ENCODE results near the gene ACVRL1. TPM values are rescaled to one million over a fixed set of nuclear protein-coding genes. Genes with fewer than 3 reads are reported as not detected.
A peak's percentile ranks its signal among the peaks of the same experiment; 100 is the strongest.

Gene ACVRL1
- total RNA-seq, 1 donor from 2014 or later: not detected

DNA sequence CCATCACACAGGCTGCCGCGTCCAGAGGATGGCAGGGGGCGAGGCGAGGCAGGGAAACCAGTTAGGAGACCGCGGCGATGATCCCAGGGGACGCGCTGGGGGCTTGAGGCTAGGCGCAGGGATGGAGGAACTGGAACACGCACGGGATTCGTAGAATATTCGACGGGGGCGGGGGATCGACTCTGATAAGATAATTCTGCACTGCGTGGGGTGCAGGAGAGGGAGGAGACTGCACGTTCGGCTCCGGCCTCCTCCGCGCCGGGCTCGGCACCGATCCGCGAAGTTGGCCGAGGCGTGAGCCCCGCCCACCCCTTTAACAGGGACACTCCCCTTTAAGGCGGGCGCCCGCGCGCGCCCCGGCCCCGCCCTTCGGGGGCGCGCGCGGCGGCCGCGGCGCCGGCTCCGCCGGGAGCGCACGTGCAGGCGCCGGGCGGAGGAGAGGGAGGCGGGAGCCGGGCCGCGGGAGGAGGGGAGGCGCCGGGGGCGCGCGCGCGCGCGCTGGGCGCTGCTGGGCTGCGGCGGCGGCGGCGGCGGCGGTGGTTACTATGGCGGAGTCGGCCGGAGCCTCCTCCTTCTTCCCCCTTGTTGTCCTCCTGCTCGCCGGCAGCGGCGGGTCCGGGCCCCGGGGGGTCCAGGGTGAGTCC, 44.0 kb downstream of the ACVRL1 start, which contains the start of gene ACVR1B:
Gene ACVR1B (plus strand): TSS at position 501 of the 644 bp plus-strand sequence. CDS start 45 bp downstream, at position 546.
- peak within 1 kb of the TSS; percentile 80 for H3K4me3 Mint-ChIP-seq (ENCODE audit: low read depth)
- H3K27me3 Mint-ChIP-seq (ENCODE audit: low read depth): peaks cover 73% of the 10 kb centered on the region
- no peaks in the 10 kb centered on the region for H3K9me3 Mint-ChIP-seq
- DNase-seq (ENCODE audit: low spot score): peak; percentile 78
- no peaks in the 10 kb centered on the region for H3K36me3 Mint-ChIP-seq (ENCODE audit: low read depth)
- H3K4me1 Mint-ChIP-seq (ENCODE audit: low read depth): peaks cover 6% of the 10 kb centered on the region
- intact Hi-C loops (cut with micrococcal nuclease): loop anchor here (1.0 to 2.0 kb wide), 2 partner anchors 20 to 29 kb away; no protein-coding TSS in a partner anchor
- H3K27ac Mint-ChIP-seq: no peak within 1 kb of the TSS

DNA sequence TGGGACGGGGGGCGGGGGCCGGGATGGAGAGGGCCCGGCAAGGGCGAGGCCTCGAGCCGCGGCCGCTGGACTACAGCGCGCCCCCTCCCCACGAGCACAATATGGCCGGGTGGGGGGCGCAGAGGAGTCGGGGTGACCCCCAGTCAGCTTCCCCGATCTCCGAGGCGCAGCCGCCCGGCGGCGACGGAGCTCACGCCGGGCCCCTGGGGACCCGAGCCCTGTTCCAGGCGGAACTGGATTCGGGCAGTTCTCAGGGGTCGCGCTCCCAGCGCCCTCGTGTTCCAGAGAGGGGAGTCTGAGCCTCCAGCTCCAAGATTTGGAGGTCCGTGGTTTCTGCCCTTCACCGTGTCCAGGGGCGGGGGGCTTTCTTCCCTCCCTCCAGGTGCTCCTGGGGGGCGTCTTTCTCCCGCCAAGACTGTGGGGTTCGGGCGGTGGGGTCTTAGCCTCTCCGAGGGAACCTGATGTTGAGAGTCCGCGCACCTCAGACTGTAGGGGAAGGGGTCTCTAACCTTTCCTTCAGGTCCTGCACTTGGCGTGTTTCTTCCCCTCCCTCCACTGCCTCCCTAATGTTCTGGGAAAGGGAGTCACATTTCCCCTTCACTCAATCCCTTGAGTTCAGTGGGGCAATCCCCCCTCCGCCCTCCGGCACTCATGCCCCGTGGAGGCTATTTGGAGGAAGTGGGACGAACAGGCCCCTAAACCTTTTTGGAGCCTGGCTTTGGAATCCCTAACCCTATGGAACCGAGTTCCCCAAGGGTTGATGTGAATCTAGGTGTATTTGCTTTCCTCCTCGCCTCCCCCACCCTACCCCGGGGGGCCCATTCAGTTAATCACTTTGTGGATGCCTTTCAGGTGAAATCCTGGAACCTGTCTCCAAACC, 44.8 kb downstream of the ACVRL1 start:
- no peak for DNase-seq (ENCODE audit: low spot score)

DNA sequence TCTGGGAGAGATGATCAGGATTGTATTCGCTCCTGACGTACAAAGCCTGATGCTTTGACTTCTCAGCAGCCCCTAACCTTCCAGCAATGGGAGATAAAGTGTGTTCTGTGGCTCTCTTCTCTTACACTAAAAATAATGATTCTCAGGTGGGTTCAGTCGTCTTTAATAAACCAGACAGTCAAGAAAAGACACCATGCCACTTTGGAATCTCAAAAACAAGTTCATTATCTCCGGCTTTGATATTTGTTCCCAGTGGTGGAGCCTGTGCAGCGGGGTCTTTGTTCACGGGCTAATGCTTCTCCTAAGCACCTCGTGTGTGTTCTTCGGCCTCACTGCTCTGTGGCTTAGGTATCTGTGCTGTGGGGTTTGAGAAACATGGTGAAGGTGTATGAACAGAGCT, 45.8 kb downstream of the ACVRL1 start:
- Mint-ChIP-seq H3K9me3 (no peaks in the 10 kb centered on the region), H3K4me1 (ENCODE audit: low read depth) (peaks cover 6% of the 10 kb centered on the region), H3K36me3 (ENCODE audit: low read depth) (no peaks in the 10 kb centered on the region), H3K4me3 (ENCODE audit: low read depth) (peak overlapping the region; percentile 1), H3K27ac (no peak overlapping the region), H3K27me3 (ENCODE audit: low read depth) (peaks cover 60% of the 10 kb centered on the region)
- intact Hi-C loops (cut with micrococcal nuclease): no loop called here
- no peak for DNase-seq (ENCODE audit: low spot score)

More for the DNA sequence above, 44.8 kb downstream of the ACVRL1 start:
- H3K36me3 Mint-ChIP-seq (ENCODE audit: low read depth): no peaks in the 10 kb centered on the region
- no peaks in the 10 kb centered on the region for H3K9me3 Mint-ChIP-seq
- H3K27me3 Mint-ChIP-seq (ENCODE audit: low read depth): peaks cover 69% of the 10 kb centered on the region
- H3K27ac Mint-ChIP-seq: no peak overlapping the region
- intact Hi-C loops (cut with micrococcal nuclease): loop anchor here (1.0 to 2.0 kb wide), 2 partner anchors 19 to 29 kb away; no protein-coding TSS in a partner anchor
- H3K4me1 Mint-ChIP-seq (ENCODE audit: low read depth): peaks cover 6% of the 10 kb centered on the region
- H3K4me3 Mint-ChIP-seq (ENCODE audit: low read depth): peak overlapping the region; percentile 60

DNA sequence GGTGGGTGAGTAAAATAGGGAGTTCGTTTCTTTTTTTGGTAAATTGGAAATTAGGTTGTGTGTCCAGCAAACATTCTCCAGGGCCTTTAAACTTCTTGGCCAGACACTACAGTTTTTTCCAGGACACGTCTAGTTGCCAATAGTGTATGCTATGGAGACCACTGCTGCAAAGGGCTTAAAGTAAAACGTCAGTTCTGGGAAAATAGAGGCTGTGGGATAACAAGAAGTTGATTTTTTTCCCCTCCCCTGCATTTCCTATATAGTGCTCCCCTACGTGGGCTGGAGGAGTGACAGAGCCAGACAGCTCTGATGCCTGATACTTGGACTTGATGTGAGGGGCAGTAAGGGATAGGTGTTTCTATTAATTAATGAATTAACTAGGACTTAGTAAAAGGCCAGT, 46.6 kb downstream of the ACVRL1 start:
- H3K27ac Mint-ChIP-seq: no peak overlapping the region
- no peak overlapping the region for H3K4me3 Mint-ChIP-seq (ENCODE audit: low read depth)
- no peak for DNase-seq (ENCODE audit: low spot score)

DNA sequence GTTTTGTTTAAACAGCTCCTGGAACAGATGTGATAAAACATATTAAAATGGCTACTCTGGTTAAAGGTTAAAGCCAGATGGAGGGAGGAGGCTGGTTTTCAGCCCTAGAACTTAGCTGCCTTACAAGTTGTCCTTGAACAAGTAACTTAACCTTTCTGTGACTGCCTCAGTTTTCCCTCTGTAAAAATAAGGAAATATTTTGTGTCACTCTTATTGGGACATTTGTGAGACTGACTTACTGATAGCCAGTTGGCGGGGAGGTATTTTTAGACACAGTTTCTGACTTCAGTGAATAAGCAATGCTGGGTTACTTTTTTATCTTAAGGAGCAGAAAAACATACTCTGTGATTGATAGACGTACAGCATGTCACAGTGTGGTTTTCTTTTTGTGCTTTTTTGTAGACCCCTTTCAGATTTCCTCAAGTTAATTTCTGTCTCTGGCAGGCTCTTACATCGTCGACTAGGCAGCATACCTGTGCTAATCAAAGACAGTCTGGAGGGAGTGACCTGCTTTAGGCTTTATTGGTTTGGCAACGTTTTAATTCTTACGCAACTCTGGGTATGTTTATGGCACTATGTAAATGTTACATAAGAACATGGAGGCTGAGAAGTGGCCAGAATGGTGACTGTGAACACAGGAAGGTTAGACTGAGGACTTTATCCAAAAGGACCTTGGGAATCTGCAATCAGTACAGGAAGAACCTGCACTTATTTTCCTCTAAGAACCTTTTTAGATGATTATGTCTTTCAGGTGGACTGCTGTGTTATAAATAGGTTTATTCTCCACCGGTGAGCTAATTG, 47.5 kb downstream of the ACVRL1 start:
- H3K9me3 Mint-ChIP-seq: no peaks in the 10 kb centered on the region
- peaks cover 6% of the 10 kb centered on the region for H3K4me1 Mint-ChIP-seq (ENCODE audit: low read depth)
- DNase-seq (ENCODE audit: low spot score): no peak
- no peak overlapping the region for H3K4me3 Mint-ChIP-seq (ENCODE audit: low read depth)
- no peaks in the 10 kb centered on the region for H3K36me3 Mint-ChIP-seq (ENCODE audit: low read depth)
- peaks cover 56% of the 10 kb centered on the region for H3K27me3 Mint-ChIP-seq (ENCODE audit: low read depth)
- intact Hi-C loops (cut with micrococcal nuclease): no loop called here
- no peak overlapping the region for H3K27ac Mint-ChIP-seq

More for the DNA sequence above, 46.6 kb downstream of the ACVRL1 start:
- H3K27me3 Mint-ChIP-seq (ENCODE audit: low read depth): peaks cover 56% of the 10 kb centered on the region
- peaks cover 6% of the 10 kb centered on the region for H3K4me1 Mint-ChIP-seq (ENCODE audit: low read depth)
- no peaks in the 10 kb centered on the region for H3K9me3 Mint-ChIP-seq
- H3K36me3 Mint-ChIP-seq (ENCODE audit: low read depth): no peaks in the 10 kb centered on the region
- intact Hi-C loops (cut with micrococcal nuclease): no loop called here

DNA sequence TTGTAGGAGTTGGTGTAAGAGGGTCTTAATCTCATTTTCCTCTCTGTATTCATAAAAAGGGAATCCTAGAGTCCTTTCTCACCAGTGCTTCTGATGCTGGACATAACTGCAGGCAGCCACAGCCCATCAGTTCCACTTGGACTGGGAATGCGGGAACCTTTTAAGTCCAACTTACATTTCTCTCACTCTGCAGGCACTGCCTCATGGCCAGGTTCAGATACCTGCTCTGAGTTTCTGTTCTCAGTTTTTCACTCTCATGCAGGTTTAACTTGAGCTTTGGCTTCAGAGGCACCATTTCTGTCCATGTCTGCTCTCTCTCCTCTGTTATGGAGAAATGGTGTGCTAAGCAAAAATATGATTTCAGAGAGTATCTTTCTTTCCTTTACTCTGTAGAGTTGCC, 48.4 kb downstream of the ACVRL1 start:
- H3K4me3 Mint-ChIP-seq (ENCODE audit: low read depth): no peak overlapping the region
- H3K27ac Mint-ChIP-seq: no peak overlapping the region
- intact Hi-C loops (cut with micrococcal nuclease): no loop called here
- H3K4me1 Mint-ChIP-seq (ENCODE audit: low read depth): peaks cover 6% of the 10 kb centered on the region
- no peaks in the 10 kb centered on the region for H3K36me3 Mint-ChIP-seq (ENCODE audit: low read depth)
- DNase-seq (ENCODE audit: low spot score): no peak
- H3K27me3 Mint-ChIP-seq (ENCODE audit: low read depth): peaks cover 54% of the 10 kb centered on the region
- no peaks in the 10 kb centered on the region for H3K9me3 Mint-ChIP-seq

DNA sequence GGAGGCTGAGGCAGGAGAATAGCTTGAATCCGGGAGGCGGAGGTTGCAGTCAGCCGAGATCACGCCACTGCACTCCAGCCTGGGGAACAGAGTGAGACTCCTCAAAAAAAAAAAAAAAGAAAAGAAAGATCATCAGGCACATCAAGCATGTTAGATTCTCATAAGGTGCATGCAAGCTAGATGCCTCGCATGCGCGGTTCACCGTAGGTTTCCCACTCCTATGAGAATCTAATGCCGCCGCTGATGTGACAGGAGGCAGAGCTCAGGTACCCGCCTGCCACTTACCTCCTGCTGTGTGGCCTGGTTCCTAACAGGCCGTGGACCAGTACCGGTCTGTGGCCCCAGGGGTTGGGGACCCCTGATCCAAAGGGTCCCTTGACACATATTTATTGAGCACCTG, 51.2 kb downstream of the ACVRL1 start:
- intact Hi-C loops (cut with micrococcal nuclease): no loop called here
- H3K27me3 Mint-ChIP-seq (ENCODE audit: low read depth): peaks cover 52% of the 10 kb centered on the region
- DNase-seq (ENCODE audit: low spot score): no peak
- H3K4me1 Mint-ChIP-seq (ENCODE audit: low read depth): peaks cover 2% of the 10 kb centered on the region
- H3K27ac Mint-ChIP-seq: no peak overlapping the region
- H3K4me3 Mint-ChIP-seq (ENCODE audit: low read depth): no peak overlapping the region
- no peaks in the 10 kb centered on the region for H3K36me3 Mint-ChIP-seq (ENCODE audit: low read depth)
- H3K9me3 Mint-ChIP-seq: no peaks in the 10 kb centered on the region

DNA sequence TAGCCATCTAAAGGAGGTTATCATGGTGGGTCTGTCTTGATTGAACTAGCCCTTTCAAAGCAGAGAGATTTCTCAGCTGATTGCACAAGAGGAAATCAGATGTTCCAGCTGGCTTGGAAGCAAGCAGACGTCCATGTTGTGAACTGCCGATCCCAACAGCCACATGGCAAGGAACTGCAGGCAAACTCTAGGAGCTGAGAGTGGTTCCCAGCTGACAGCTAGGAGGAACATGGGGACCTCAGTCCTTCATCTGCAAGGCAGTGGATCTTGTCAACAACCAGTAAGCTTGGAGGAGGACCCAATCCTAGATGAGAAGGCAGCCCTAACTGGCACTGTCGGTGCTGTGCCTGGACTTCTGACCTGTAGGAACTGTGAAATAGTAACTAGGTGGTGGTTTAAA, 51.9 kb downstream of the ACVRL1 start:
- Mint-ChIP-seq H3K27ac (no peak overlapping the region), H3K36me3 (ENCODE audit: low read depth) (no peaks in the 10 kb centered on the region), H3K9me3 (no peaks in the 10 kb centered on the region), H3K4me3 (ENCODE audit: low read depth) (no peak overlapping the region), H3K4me1 (ENCODE audit: low read depth) (peaks cover 1% of the 10 kb centered on the region), H3K27me3 (ENCODE audit: low read depth) (peaks cover 50% of the 10 kb centered on the region)
- DNase-seq (ENCODE audit: low spot score): no peak
- intact Hi-C loops (cut with micrococcal nuclease): no loop called here

DNA sequence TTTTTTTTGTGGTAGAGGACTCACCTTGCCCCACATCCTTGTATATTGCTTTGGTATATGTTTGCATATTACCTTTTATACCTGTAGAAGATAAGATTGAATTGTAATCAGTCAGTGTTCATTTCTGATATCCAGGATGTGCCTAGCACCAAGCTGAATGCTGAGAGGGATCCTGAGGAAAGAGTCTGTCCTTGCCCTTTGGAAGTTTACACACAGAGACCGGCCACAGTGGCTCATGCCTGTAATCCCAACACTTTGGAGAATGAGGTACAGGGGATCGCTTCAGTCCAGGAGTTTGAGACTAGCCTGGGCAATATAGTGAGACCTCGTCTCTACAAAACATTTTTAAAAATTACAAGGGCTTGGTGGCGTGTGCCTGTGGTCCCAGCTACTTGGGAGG, 52.6 kb downstream of the ACVRL1 start:
- intact Hi-C loops (cut with micrococcal nuclease): no loop called here
- Mint-ChIP-seq H3K36me3 (ENCODE audit: low read depth) (no peaks in the 10 kb centered on the region), H3K4me1 (ENCODE audit: low read depth) (no peaks in the 10 kb centered on the region), H3K4me3 (ENCODE audit: low read depth) (no peak overlapping the region), H3K27ac (no peak overlapping the region), H3K9me3 (no peaks in the 10 kb centered on the region), H3K27me3 (ENCODE audit: low read depth) (peaks cover 51% of the 10 kb centered on the region)
- no peak for DNase-seq (ENCODE audit: low spot score)

DNA sequence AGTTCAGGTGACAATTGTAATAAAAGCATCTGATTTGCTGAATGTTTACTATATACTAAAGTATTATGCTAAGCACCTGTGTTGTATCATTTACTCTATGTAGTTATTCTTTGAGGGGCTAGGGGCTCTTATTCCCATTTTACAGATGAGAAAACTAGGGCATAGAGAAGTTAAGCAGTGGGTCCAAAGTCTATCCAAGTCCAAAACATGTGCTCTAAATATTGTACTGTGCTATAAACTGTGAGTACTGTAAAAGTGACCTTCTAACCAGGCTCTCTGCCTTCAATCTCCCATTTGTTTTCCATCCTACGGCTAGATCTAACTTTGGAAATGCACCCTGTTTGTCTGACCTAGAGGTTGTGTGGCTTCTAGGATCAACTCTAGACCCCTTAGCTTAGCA, 53.2 kb downstream of the ACVRL1 start:
- no peak overlapping the region for H3K4me3 Mint-ChIP-seq (ENCODE audit: low read depth)
- peaks cover 52% of the 10 kb centered on the region for H3K27me3 Mint-ChIP-seq (ENCODE audit: low read depth)
- H3K36me3 Mint-ChIP-seq (ENCODE audit: low read depth): no peaks in the 10 kb centered on the region
- H3K4me1 Mint-ChIP-seq (ENCODE audit: low read depth): no peaks in the 10 kb centered on the region
- intact Hi-C loops (cut with micrococcal nuclease): no loop called here
- H3K9me3 Mint-ChIP-seq: no peaks in the 10 kb centered on the region
- no peak for DNase-seq (ENCODE audit: low spot score)
- no peak overlapping the region for H3K27ac Mint-ChIP-seq

DNA sequence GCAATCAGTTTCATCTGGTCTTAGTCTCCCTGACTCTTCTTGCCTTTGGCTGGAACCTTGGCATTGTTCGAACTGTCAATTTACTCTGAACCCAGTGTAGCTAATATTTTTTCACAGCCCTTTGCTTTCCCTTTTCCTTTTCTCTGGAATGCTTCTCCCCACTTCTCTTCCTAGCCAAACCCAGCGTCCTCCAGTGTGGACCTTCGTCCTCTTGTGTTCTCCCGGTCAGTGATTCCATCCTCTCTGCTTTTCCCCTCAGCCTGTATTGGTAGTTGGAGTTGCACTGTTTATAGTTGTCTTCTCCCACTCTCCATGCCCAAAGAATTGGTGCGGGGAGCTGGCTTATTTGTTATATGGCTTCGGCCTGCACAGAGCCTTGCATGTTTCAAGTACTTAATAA, 53.6 kb downstream of the ACVRL1 start:
- Mint-ChIP-seq H3K27ac (no peak overlapping the region), H3K4me3 (ENCODE audit: low read depth) (no peak overlapping the region), H3K9me3 (no peaks in the 10 kb centered on the region), H3K4me1 (ENCODE audit: low read depth) (no peaks in the 10 kb centered on the region), H3K36me3 (ENCODE audit: low read depth) (no peaks in the 10 kb centered on the region), H3K27me3 (ENCODE audit: low read depth) (peaks cover 52% of the 10 kb centered on the region)
- intact Hi-C loops (cut with micrococcal nuclease): no loop called here
- DNase-seq (ENCODE audit: low spot score): no peak

DNA sequence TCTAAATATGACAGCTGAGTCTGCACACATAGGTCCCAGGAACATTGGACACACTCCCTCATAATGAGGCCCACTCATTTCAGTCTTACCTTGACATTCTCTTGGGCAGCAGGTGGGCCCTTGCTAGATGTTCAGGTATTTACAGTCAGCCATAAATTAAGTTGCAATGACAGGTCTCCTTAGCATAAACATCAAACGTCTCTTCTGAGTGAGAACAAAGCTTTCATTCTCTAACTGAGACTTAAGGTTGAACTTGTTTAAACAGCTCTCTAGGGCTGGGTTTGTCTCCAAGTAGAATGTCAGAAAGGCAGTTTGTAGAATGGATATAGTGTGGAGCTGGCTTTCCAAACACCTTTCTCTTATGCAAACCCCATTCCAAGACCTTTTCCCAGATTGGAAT, 54.5 kb downstream of the ACVRL1 start:
- Mint-ChIP-seq H3K36me3 (ENCODE audit: low read depth) (no peaks in the 10 kb centered on the region), H3K4me3 (ENCODE audit: low read depth) (no peak overlapping the region), H3K9me3 (no peaks in the 10 kb centered on the region), H3K27ac (no peak overlapping the region), H3K4me1 (ENCODE audit: low read depth) (no peaks in the 10 kb centered on the region), H3K27me3 (ENCODE audit: low read depth) (peaks cover 54% of the 10 kb centered on the region)
- no peak for DNase-seq (ENCODE audit: low spot score)
- intact Hi-C loops (cut with micrococcal nuclease): no loop called here
